Stimulated activated CD4-positive, alpha-beta T cell treated with anti-CD3 and anti-CD28 coated beads, Interleukin-4, amount 100 ng/mL, for 48 hours (primary cell): ENCODE measurements around the gene JPH3.
A peak's percentile ranks its signal among the peaks of the same experiment; 100 is the strongest.

Experiments used
- DNase-seq, 2 donors: peaks; one replicate each; pipeline ENCODE4 v3.0.0-alpha.2; 2020; ENCODE audit warnings: low read depth in 2 of 2

JPH3 gene

DNA sequence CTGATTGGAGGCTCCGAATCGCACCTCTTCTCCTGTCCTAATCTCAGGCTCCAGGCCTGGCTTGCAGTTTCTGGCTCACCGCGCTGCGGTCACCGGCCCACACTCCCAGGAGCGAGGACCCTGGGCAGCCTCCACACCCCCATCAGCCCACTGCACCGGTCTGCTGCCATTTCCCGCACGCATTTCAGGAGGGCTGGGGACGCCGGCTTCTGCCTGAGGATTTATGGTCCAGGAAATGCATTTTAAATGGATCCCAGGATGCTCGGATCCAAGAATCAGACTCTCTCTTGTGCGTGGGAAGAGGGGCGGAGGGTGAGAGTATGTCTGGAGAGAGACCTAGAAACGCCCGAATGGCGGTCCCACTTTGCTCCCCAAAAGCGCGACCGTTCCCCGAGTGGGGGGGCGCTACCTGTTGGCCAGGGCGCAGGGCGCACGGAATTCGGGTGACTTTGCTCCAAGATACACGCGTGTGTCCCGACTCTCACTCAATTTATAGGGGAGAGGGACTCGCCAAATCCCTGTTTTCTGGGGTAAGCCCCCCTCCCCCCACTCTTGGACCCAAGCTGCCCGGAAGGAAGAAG, 817 bp upstream of the JPH3 start:
- DNase-seq, result no peak

DNA sequence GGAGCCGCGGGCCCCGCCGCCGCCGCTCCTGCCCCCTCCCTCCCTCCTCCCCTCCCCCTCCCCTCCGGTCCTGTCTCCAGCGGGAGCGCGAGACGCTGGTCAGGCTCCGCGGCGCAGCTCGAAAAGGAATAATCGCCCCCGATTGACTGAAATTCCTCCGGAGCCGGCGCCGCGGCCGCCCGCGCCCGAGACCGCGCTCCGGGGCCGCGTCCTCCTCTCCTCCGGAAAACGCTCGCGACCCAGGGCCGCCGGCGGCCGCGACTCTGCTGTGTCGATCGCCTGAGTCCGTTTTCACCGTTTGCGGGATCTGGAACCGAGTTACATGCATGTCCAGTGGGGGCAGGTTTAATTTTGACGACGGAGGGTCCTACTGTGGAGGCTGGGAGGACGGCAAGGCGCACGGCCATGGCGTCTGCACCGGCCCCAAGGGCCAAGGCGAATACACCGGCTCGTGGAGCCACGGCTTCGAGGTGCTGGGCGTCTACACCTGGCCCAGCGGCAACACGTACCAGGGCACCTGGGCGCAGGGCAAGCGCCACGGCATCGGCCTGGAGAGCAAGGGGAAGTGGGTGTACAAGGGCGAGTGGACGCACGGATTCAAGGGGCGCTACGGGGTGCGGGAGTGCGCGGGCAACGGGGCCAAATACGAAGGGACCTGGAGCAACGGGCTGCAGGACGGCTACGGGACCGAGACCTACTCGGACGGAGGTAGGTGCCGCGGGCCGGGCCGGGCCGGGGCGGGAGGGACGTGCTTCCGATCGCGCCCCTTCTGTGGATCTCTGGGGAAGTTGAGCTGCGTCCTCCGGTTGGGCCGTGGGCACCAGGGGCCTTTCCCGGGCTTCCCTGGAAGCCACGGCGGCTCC, 744 bp downstream of the JPH3 start:
- DNase-seq, result no peak

DNA sequence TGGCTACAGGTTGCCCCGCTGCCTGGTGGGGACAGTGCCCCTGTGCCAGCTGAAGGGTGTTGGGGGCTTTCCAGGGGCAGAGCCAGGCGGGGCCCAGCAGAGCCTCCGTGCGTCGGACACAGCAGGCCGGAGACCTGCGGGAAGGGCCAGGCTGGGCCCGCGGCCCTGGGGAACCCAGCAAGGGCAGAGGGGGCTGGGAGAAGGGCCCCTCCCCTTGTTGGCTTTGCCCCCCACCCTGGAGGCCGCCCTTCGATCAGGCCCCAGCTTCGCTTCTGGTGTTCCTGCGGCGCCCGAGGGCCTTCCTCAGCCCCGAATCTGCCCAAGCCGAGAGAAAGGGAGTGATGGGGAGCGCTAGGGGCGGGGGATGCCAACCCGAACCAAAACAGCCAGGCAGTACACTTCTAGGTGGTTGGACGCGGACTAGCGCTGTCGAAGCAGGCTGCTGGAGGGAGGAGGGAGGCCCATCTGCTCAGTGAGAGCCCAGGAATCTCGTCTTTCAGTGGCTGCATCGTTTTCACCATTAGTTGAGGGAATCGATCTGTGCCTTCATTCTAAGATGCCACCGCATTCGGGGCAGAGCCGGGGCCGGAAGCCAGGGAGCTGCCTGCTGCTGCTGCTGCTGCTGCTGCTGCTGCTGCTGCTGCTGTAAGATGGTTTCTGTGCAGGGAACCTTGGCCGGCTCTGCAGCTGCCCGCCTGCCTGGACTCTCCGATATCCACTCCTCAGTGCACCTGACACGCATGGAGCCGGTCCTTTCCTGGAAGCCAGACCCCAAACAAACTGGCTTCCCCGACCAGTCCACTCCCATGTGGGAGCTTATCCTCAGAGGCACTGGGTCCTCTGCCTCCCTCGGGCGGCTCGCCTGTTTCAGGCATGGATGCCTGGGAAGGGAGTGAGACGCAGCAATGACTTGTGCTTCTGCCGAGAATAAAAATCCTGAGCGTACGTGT, 1.7 kb downstream of the JPH3 start:
- DNase-seq, result no peak

DNA sequence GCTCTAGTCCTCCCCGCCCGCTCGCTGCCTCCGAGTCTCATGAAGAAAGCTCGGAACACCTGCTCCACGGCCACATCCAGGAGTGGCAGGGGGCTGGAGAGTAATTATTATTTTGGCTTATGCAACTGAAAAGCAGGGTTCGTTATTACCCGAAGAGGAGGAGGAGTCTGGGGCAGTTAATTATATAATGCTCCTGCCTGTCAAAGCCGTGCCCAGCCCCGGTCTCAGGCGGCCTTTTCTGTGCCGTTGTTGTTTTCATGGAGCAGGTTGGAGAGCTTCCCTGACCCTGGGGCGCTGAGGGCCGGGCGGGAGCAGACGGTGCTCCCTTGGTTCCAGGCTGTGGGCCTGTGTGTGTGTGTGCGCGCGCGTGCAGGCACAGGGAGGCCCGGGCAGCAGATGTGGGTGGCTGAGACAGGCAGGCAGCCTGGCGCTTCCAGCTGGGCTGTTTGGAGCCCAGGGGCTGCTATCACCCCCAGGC, 2.4 kb downstream of the JPH3 start:
- DNase-seq, result no peak

DNA sequence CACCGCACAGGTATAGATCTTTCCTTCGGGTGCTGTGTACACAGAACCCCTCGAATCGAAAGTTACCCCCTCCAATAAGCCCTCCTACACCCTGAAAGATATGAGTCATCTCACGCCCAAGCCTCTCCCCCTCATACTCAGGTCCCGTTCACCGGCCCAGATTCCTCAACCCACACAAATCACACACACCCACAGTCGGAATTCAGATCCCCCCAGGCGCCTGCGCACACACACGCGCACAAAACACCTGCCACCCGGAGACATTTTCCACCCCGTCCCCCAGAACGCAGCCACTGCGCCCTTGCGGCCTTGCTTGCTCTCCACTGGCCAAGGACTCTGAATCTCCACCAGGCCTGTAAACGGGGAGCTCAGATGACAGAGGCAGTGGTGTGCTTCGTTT, 4.9 kb downstream of the JPH3 start:
- no peak for DNase-seq

DNA sequence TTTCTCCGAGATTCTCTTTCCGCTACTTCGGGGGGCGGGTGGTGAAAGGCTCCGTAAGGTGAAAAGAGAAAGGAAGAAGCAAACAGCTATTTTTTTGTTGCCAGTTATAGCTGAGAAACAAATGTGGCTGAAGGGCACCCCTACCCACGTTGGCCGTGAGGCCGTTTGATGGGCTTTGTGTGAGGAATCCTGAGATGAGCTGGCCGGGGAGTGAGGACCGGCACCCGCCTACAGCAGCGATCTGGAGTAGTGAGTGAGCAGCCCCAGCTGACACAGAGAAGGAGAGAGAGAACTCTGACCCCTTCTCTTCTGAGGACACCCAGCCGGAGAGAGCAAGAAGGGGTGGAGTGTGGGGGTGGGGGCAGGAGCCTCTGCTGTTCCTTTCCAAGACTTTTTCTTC, 5.6 kb downstream of the JPH3 start:
- DNase-seq, result no peak

DNA sequence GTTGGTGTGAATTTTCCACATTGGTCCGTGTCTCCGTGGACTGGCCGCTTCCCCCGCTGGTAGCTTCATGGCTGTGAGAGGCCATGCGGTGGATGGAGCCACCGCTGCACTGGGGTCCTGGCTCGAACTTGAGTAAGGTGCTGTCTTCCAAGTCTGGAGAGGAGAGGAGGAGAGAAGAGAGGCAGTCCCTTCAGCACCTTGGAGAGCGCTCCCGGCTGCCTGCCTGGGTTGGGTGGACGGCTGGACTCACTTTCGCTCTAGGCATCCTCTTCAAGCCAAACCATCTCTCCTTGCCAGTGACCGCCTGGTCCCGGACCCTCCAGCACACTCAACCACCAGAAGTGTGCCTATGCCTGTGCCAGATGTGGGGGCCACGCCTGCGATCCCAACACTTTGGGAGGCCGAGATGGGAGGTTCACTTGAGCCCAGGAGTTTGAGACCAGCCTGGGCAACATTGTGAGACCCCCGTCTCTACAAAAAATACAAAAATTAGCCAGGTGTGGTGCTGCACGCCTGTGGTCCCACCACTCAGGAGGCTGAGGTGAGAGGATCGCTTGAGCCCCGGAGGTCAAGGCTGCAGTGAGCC, 6.2 kb downstream of the JPH3 start:
- peak; percentile 20 to 51 for DNase-seq

DNA sequence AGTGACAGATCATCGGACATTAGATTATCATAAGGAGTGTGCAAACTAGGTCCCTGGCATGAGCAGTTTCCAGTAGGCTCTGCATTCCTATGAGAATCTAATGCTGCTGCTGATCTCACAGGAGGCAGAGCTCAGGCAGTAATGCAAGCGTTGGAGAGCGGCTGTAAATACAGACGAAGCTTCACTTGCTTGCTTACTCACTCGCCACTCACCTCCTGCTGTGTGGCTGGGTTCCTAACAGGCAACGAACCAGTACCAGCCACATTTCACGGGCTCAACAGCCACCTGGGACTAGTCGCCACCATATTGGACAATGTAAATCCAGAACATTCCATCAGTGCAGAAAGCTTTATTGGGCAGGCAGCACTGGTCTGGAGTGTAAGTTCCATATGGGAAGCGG, 7.7 kb downstream of the JPH3 start:
- DNase-seq, result no peak

DNA sequence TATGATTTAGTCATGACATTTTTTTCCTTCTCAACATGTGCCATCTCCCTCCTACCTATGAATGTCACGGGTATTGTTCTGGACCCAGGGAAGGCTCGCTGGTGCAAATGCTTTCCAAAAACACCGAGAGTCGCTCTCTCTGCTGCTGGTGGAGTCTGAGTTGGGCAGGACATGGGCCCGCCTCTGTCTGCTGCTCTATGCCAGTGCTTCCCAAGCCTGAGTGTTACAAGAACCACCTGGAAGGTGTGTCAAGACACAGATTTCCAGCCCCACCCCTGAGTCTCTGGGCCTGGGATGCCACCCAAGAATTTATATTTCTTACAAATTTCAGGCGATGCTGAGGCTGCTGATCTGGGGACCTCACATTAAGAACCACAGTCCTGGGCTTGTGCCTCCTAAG, 9.1 kb downstream of the JPH3 start:
- no peak for DNase-seq

DNA sequence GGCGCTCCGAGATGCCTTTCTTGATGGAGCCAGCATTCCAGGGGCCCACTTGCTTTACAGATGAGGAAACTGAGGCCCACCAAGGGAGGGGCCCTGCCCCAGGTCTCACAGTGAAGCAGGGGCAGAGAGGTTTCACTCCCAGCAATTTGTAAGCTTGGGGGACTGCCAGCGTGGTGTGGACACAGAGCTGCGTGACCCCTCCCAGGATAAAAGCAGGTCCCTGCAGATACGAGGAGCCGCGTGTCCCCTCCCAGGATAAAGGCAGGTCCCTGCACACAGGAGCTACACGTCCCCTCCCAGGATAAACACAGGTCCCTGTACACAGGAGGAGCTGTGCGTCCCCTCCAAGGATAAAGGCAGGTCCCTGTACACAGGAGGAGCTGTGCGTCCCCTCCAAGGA, 11.7 kb downstream of the JPH3 start:
- DNase-seq, result no peak

DNA sequence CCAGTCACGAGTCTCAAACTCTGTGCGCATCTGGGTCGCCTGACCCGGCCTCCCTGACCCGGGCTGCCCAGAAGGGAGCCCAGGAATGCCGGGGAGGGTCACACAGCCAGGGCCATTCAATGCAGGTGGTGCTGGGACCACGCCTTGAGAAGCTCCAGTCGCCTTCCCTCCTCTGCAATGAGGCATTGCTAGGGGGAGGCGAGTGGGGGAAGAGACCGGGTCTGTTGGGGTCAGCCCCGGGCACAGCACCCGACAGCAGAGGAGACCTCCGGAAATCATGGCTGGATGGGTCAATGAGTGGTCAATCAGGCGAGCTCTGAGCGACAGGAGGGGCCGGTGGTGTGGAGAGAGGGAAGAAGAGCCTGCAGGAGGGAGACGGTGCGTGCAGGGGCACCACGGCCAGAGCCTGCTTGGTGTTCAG, 13.3 kb downstream of the JPH3 start:
- no peak for DNase-seq

DNA sequence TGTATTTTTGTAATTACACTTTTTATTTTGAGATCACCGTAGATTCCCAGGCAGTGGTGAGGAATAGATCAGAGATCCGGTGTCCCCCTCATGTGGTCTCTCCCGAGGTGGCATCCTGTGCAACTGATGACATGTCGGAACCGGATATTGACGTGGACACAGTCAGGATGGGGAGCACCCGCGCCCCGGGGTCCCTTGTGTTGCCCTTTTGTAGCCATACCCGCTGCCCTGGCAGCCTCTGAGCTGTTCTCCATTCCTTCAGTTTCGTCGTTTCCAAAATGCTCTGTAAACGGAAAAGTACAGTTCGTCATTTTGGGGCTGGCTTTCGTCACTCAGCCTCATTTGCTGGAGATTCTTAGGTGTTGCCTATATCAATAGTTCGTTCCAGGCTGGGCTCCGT, 14.2 kb downstream of the JPH3 start:
- DNase-seq, result no peak

DNA sequence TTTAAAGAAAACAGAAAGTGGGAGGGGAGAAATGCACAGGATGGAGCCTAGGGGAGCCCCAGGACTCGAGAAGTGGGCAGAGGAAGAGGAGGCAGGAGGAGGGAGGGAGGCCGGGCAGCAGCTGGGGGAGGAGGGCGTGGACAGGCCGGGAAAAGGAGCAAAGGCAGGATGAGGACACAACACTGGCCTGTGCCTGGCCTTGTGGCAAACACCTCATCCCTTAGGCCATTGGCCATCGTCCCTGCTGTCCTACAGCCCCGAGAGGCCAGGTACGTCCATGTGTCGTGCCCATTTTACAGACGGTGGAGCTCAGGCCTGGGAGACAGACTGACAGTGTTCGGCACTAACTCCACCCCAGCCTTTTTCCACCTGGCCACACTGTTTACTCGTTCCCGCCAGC, 15.9 kb downstream of the JPH3 start:
- DNase-seq, result no peak

DNA sequence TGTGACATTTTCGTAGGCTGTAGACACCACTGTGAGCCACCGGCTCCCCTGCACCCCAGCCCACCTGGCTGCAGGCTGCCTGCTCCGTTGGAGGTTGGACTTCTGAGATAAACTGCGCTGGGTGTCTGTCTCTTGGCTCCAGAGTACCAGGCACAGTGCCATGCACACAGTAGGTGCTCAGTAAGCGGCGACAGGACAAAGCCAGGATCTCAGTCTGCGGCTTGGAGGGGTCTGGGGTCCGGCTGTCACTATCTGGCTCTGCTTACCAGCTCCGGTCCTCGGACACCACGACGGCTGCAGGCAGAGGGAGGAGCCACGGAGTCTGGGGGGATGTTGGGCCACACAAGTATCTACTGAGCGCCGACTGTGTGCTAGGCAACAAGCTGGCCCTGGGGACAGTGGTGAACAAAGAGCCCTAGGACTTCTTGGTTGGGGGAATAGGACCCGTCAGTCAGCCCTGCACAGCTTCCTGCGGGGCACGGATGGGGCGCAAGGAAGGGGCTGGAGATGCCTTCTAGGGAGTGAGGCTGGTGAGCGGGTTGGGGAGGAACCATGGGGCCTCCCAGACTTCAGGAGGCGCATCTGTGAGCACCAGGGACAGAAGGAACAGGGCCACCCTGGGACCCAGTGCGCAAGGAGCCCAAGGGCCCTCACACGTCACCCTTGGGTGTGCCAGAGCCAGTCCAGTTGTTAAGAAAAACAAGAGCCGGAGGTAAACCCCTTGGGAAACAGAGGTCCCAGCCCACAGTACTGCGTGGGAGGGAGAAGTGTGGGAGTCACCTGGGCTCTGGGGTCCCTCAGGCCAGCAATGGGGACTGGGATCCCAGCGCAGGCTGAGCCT, 17.3 kb downstream of the JPH3 start:
- no peak for DNase-seq

DNA sequence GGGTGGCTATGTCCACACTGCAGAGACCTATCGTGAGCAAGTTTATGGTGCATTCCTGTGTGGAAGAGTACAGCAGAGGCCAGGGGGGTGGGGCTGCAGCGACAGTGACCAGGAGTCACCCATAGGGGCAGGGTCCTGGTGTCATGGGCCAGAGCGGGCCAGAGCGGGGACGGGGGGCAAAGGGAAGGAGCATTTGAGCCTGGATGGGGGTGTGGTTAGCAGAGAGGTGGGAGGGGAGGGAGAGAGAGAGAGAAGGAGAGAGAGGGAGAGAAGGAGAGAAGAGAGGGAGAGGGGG, 17.8 kb downstream of the JPH3 start:
- no peak for DNase-seq

DNA sequence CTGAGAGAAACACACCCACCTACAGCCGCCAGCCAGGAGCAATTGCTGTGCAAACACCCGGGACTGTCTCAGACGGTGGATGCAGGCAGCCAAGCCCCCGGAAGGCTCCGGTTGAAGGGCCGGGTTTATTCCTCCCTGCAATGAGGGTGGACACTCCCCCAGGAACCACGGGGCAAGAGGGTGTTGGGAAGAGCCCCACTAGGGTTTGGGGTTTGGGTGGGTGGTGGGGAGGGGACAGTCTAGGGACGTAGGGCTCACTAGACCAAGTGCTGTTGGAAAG, 19.2 kb downstream of the JPH3 start:
- DNase-seq, result no peak

DNA sequence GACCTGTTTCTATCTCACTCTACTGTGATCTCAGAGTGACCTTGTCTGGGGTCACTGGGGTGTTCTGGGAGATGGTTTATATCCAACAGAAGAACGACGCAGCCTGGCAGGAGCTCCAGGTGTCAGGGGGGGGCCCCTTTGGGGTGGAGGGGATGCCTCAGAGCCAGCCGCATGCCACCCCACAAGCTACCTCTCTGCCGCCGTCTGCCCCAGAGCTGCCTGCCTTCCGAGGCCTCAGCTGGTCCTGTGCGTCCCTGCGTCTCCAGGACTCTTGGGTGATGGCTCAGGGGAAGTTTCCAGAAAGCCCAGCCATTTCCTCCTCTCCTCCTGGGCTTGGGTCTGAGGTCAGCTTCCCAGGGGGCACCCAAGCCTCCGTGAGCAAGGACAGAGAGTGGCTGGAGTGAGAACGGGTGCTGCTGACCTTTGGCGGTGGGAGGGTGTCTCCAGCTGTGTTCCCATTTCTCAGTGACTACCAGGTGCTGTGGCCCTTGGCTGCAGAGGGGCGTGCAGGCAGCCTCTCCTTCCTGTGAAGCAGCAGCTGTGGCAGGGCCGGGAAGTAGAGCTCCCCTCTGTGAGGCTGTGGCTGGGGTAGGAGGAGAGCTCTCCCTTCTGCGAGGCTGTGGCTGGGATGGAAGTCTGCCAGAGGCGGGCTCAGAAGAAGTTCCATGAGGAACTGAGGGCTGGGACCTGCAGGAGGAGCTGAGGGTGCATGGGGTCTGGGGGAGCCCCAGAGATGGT, 19.8 kb downstream of the JPH3 start:
- DNase-seq, result no peak

DNA sequence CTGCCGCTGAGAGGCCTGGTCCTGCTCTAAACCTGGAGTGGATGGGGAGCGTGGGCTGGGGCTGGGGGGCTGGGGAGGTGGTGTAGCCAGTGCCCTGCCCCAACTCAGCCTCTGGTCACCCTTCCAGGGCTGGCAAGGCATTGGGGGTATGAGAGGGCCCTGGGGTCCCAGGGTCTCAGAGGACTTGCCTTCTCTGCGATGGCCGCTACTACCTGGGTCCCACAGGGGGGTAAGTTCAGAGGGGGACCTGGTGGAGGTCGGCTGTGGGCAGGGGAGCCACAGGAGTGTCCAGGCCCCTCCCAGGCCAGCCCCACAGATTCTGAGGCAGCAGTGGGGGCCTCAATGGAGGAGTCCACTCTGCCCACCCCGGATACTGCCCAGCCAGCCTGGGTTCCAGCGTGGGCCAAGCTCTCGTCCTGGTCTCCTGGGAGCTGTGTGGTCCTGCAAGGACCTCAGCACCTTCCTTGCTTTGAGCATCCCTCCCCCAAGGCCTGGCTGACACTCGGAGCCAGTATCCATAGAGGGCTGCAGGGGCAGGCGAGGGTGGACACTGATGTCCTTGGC, 20.5 kb downstream of the JPH3 start:
- no peak for DNase-seq

DNA sequence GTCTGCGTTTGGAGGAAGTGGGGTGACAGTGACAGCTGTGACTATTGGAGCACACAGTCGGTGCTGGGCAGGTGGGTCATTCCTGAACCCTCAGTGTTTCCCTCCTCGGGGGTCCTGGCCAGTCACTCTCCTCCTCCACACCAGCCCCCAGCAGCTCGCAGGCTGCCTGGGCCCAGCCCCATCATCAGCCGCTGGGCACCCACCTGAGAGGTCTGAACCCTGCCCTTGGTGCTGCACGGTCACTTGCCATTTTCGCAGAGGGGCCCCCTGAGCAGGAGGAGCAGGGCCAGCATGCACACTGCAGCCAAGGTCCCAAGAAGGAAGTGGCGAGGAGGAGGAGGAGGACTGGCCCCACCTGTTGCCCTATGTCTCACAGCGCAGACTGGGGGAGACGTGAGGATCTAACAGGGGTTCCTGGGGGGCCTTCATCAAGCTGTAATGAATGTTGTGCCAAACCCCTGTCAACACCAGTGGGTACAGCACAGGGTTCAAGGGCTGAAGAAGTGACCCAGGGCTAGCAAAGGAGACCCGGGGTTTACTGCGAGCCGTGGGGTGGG, 23.0 kb downstream of the JPH3 start:
- no peak for DNase-seq

DNA sequence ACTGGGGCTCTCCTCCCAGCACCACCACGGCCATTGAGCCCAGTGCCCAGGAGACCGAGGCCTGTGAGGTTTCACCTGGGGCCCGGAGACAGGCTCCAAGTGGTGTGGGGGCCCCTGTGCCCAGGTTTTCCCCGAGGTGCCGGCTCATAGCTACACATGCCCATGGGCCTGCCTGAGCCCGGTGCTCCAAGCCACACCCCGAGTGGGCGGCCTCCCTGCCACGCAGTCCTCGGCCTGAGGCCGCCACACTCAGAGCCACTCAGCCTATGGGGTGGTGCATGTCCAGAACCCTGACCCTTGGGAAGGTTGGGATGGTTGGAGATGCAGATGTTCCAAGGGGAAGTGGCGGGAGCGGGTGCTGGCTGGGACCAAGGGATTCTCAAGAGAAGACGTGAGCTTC, 24.1 kb downstream of the JPH3 start:
- no peak for DNase-seq
